ENCODE measurements around the gene DENND2D. TPM values are rescaled to one million over a fixed set of nuclear protein-coding genes. Genes with fewer than 3 reads are reported as not detected.

Gene DENND2D
- 14.8 and 16.3 TPM in 2 replicates for polyA plus RNA-seq

GRCh38 chr1:111199881-111200801 lies at the start of gene DENND2D:
DENND2D (minus strand) TSS chr1:111200646; CDS start chr1:111200459, 187 bp downstream.

DNA sequence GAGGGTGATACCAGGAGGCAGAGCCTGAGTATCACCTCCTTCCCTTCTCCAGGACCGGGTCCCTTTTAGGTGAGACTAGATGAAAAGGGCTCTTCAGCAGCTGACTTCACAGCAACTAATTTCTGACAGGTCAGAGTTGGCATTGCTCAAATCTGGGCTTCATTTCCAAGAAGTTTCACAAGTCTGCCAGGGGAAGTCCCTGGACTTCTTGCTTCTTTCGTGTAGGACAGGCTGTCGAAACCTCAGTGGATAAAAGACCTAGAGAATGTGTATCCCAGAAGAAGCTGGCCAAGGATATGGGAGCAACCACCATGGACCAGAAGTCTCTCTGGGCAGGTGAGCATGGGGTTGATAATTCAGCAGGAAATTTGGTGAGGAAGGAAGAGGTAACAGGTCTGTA lies 27.0 kb upstream of the DENND2D start, which contains the start of gene CHI3L2:
CHI3L2 (plus strand) TSS at position 280 of the 400 bp plus-strand sequence; CDS start at position 297, 17 bp downstream.

DNA sequence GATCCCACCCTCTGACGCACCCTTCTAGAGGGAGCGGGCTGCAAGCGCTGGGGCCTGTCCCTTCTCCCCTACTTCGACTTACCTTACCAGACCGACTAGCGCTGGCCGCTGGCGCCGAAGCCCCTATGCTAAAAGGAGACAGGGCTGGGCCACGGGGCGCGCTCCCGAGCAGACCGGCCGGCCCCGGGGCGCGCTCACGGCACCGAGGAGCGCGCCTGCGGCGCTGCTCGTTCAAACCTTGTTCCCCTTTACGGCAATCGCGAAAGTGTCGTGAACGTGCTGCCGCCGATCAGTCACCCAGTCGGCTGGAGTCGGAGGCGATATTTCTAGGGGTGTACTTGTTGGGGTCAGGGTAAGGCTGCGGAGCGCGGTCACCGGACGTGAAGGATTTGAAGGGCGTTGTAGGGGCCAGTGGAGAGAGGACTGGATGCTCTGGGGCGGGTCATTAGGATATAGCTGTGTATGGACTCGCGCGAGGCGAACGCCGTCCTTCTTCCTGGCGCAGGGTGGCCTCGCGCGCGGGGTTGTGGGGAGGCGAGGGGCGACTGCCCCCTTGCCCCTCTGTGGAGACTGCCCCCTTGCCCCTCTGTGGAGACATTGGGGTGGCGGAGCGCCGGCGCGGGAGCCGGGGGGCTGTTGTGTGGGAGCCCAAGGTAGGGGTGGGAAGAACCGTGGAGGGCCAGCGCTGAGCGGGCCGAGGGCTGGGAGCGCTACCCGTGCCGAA lies 60.3 kb downstream of the DENND2D start, which contains the start of the genes CEPT1 and DRAM2:
CEPT1 (plus strand) TSS at position 268 of the 724 bp plus-strand sequence. CDS start 7,492 bp downstream, outside the sequence.
DRAM2 (minus strand) TSS at position 138 of the 724 bp plus-strand sequence. CDS start 8,539 bp downstream, outside the sequence.

Other genes with a start within 250 kb of the DENND2D start
- 22.6 and 32.5 TPM in 2 replicates for gene LRIF1, start 236.7 kb downstream of the DENND2D start, polyA plus RNA-seq
- 44.7 and 49.2 TPM in 2 replicates for gene DRAM2, start 60.6 kb downstream of the DENND2D start, polyA plus RNA-seq
- gene CEPT1, start 60.4 kb downstream of the DENND2D start, polyA plus RNA-seq = 16.0 and 17.1 TPM in 2 replicates
- not detected in 2 replicates for gene CHI3L2, start 27.1 kb upstream of the DENND2D start, polyA plus RNA-seq
- not detected in 2 replicates for gene CHIA, start 90.2 kb upstream of the DENND2D start, polyA plus RNA-seq
- gene OVGP1, start 227.1 kb upstream of the DENND2D start, polyA plus RNA-seq = 0.59 TPM in 1 of 2 replicates, not detected in the other
- gene WDR77, start 248.6 kb upstream of the DENND2D start, polyA plus RNA-seq = 11.4 and 16.2 TPM in 2 replicates
- 901 and 1,193 TPM in 2 replicates for gene ATP5PB, start 248.8 kb upstream of the DENND2D start, polyA plus RNA-seq